GM12801 (cell line): ENCODE measurements around the gene FBF1.

Source experiments
- CTCF ChIP-seq: IDR thresholded peaks from one replicate; pipeline ENCODE4 v1.5.1; 2011; ENCODE audit warnings: control low read depth; ENCODE audit not compliant: insufficient read length; ENCODE audit errors: extremely low read depth

The FBF1 gene

DNA sequence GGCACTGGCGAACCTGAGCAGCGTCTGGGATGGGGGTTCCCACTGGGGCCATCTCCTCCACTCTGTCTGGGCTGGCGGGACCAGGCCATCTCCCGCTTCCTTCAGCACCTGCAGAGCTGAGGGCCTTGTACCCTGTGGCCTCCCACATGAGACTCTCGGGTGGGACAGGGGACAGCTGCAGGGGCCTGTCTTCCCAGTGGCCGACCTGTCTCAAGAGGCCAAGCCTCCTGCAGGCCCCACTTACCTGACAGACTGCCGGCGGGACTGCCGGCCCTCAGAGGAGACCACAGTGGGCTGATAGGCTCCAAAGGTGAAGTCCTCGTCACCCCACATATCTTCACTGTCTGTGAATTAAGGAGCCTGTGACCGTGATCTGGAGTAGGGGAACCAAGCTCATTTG, 15.7 kb downstream of the FBF1 start:
- TF ChIP-seq CTCF, result no peak

DNA sequence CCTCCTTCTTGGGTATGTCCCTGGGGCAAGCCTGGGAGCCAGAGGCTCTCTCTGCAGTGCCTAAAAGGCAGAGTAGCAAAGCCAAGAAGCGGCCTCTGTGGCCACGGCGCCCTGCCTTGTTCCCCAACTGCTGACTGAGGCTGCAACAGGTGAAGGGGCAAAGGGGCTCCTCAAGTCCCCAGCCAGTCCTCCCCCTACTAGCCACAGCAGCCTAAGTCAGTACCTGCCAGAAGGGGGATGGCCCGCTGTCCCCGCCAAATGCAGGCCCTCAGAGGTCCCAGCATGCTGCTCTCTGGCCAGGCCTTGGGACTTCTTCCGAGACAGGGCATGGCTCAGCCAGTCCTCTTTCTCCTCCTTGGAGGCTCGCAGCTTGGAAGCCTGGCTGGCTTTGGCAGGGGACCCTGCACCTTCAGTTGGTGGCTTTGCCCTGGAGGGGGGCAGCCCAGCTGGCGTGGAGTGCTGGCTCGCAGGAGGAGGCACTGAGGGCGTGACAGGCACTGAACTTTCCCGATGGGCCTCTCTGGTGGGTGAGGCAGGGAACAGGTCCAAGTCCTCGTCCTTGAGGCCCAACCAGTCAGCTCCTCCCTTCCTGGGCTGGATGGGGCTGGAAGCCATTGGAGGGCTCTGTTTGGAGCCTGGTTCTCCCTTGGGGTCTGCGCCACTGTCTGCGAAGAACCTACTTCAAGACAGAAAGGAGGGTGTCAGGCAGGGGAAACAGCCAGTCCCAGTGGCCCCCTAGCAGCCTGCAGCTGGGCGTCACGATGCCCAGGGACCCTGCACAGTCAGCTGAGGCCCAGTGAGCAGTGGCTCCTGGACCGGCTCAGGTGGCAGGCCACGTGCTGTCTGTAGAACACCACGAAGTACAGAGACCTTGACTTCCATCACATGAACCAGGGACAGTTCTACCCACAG, 17.6 kb downstream of the FBF1 start:
- no peak for TF ChIP-seq CTCF

DNA sequence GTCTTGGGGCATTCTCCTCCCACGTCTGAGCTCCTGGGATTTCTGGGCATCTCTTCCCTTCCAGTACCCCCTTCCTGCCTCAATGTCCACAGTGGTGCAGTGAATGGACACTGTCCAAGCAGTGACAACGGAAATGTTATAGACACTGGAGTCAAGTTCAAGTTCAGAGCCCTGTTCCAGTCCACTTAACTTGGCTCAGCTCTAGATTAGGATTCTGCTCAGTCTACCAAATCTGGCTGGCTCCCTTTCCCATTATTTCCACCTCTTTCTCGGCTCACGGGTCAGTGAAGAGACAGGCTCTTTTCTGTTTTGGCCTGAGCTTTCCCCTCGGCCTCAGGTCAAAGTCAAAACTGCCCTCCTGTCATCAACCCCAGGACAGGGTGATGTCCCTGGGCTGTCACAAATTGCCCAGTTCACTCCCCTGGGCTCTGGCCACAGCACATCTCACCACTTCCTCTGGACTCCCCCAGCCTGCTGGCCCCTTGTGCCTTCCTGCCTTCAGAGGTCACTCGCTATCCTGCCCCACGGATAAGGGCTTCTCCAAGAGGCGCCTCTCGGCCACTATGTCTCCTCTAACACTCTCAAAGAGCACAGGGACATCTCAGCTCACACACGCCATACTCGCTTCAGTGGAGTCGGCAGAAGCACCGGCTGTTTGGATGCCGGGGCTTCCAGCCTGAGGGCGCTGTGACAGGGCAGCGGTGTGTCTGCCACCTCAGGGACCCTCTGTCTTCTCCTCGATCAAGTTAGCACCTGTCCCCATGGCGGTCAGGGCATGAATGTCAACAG, 18.5 kb downstream of the FBF1 start:
- no peak for TF ChIP-seq CTCF

DNA sequence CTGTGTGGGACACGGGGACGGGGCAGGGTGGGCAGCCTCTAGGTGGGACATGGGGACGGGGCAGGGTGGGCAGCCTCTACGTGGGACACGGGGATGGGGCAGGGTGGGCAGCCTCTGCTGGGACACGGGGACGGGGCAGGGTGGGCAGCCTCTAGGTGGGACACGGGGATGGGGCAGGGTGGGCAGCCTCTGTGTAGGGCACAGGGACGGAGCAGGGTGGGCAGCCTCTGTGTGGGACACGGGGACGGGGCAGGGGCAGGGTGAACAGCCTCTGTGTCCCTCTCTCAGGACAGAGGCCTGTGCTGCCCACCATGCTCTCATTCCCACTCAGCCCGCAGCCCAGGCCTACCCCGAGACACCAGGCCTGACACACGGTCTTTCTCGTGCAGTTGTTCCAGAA, 19.2 kb downstream of the FBF1 start:
- no peak for TF ChIP-seq CTCF

DNA sequence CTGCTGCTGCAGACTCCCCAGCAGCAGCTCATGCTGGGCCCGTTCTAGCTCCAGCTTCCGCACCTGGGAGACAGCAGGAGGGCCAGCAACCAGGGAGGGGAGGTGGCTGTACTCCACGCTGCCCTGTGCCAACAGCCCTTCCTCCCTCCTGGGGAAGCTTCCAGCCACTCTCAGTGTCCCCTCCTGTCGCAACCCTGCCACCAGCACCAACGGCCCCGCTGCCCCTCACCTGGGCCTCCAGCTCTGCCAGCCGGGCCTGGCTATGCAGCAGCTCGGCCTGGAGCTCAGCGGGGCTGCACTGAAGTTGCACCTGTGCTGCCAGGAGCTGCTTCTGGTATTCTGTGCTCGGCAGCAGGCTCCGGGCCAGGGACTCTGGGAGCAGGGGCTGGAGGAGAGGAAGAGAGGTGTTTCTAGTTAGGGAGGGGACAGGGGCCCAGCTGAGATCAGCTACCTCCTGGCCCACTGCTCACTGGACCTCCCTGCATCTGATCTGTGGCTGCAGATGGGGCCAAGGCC, 20.7 kb downstream of the FBF1 start:
- no peak for TF ChIP-seq CTCF

DNA sequence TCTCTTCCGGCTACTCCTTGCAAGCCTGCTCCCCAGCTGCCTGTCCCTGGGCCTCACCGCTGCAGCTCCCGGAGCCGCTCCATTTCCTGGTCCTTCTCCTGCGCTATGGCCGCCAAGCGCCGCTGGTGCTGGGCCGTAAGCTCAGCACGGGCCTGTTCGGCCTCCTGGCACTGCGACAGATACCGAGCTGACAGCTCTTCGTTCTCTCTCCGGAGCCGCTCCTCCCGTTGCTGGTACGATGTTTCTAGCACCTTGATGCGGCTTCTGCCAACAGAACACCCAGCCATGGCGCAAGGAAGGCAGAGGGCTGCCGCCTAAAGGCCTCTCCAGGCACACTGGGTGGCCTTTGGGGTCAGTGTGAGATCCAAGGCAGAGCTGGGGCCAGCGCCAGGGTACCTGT, 21.2 kb downstream of the FBF1 start:
- no peak for TF ChIP-seq CTCF

DNA sequence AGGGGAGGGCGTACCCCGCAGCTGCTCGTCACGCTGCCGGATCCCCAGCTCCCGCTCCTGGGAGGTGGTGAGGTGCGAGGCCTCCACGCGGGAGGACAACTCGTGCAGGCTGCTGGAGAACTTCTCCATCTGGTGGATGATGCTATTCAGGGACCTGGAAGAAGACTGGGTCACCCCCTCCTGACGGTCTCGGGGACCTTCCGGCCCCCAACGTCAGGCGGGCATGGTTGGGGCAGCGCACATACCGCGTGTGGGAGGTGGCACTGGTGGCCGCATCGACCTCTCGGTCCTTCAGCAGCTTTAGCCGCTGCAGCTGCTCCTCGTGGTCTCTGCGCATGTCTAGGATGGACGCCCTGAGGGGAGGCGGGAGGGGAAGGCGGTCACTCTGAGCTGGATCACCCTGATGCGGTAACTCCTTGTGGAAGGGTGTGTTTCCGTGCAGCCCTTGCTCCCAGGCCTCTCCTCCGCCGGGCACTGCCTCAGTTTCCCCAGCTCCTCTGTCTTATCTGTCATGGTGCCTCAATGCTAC, 22.9 kb downstream of the FBF1 start:
- TF ChIP-seq CTCF, result no peak
